ENCODE results near the gene UCN3. TPM values are rescaled to one million over a fixed set of nuclear protein-coding genes. Genes with fewer than 3 reads are reported as not detected.

UCN3 gene
- total RNA-seq (2021), result not detected in 2 replicates
- long read RNA-seq, result 0 reads

- Histone ChIP-seq H2AK5ac (ENCODE audit: insufficient read length, low read length) (no peak within 1 kb of the TSS), H3K4me1 (ENCODE audit: insufficient read depth, low read length) (no peaks in the 10 kb centered on the region), H3K27me3 (ENCODE audit: insufficient read depth, low read length) (no peaks in the 10 kb centered on the region), H2BK15ac (ENCODE audit: low read depth, low read length) (no peak within 1 kb of the TSS), H3K79me1 (ENCODE audit: insufficient read depth, low read depth, low read length, poor library complexity, severe bottlenecking) (no peaks in the 10 kb centered on the region), H4K91ac (ENCODE audit: insufficient read length, low read depth, low read length) (no peak within 1 kb of the TSS), H3K27ac (ENCODE audit: insufficient read length, low read depth, low read length) (no peak within 1 kb of the TSS), H4K5ac (ENCODE audit: insufficient read length, low read depth, low read length) (no peak within 1 kb of the TSS), H4K20me1 (ENCODE audit: control insufficient read depth, insufficient read depth, insufficient read length) (no peaks in the 10 kb centered on the region), H3T11ph (ENCODE audit: low read length) (no peak within 1 kb of the TSS), H3K9ac (ENCODE audit: extremely low read depth, insufficient read length, low read length) (no peak within 1 kb of the TSS), H3K9me3 (ENCODE audit: control insufficient read depth, low read depth, low read length) (no peaks in the 10 kb centered on the region), H3K4ac (ENCODE audit: low read depth, low read length) (no peak within 1 kb of the TSS), H4K8ac (replicated peaks; ENCODE audit: insufficient read length, low read depth, low read length) (no peak within 1 kb of the TSS), H3K23ac (ENCODE audit: insufficient read length, low read depth, low read length) (no peak within 1 kb of the TSS), H3K14ac (ENCODE audit: insufficient read depth, low read length) (no peak within 1 kb of the TSS), H3K79me2 (ENCODE audit: insufficient read depth, low read length) (no peaks in the 10 kb centered on the region), H3K4me2 (ENCODE audit: insufficient read depth, insufficient read length, low read length) (no peak within 1 kb of the TSS), H3K56ac (ENCODE audit: insufficient read length, low read depth, low read length) (no peak within 1 kb of the TSS), H2AFZ (ENCODE audit: low read length) (no peak within 1 kb of the TSS), H3K23me2 (ENCODE audit: insufficient read length, low read depth, low read length, poor library complexity, severe bottlenecking) (no peaks in the 10 kb centered on the region), H2BK5ac (ENCODE audit: insufficient read length, low read length) (no peak within 1 kb of the TSS), H3K18ac (ENCODE audit: insufficient read length, low read depth, low read length) (no peak within 1 kb of the TSS), H2BK20ac (ENCODE audit: low read depth, low read length, poor library complexity, severe bottlenecking) (no peak within 1 kb of the TSS), H2BK120ac (ENCODE audit: low read depth, low read length, poor library complexity, severe bottlenecking) (no peak within 1 kb of the TSS), H2BK12ac (ENCODE audit: insufficient read length, low read depth, low read length) (no peak within 1 kb of the TSS)
- no CpG with 5 or more reads among the region's 21 CpGs for WGBS (ENCODE audit: extremely low coverage, insufficient read length, low lambda C conversion rate)
- Mint-ChIP-seq H3K4me3 (no peak within 1 kb of the TSS), H3K36me3 (ENCODE audit: insufficient read depth in 1 of 3, low read depth in 3 of 3) (peaks cover 1 to 4% (median 2%) of the 10 kb centered on the region in 3 experiments; a peak in 4 of 7 replicates), H3K4me1 (0 out of 4 replicates have a peak, but pooled peaks cover 0 to 2% of the 10 kb centered on the region in 2 experiments), H3K27me3 (ENCODE audit: low read depth) (peaks cover 4% of the 10 kb centered on the region), H3K27ac (no peak within 1 kb of the TSS), H3K9me3 (peaks cover 7 to 49% of the 10 kb centered on the region in 2 experiments)
- no peak for TF ChIP-seq CTCF (conservative IDR thresholded peaks at IDR 0.05)
- DNase-seq, result no peak
These were observed at the start of gene UCN3 for GRCh38 chr10:5364890-5365338. Gene UCN3, plus strand, starts transcription at chr10:5364966. Its CDS starts 8,755 bp downstream, at chr10:5373721.

Data from H9 (cell line).